Superior temporal gyrus (tissue), 1 donor: ENCODE results near the gene ENPP1.
"Not testable (repeated sequence)": the region's sequence is repeated elsewhere in the genome, so short reads cannot be mapped to it uniquely, and the experiment has no call there.

Experiments
- DNase-seq: peaks from one replicate; pipeline ENCODE4 v3.0.0-alpha.2; 2016; ENCODE audit errors: extremely low spot score

ENPP1 gene

GRCh38 chr6:131877999-131878789 is 70.4 kb downstream of the ENPP1 start:
- DNase-seq: no peak

GRCh38 chr6:131883016-131883415 is 75.2 kb downstream of the ENPP1 start:
- no peak for DNase-seq

GRCh38 chr6:131885237-131885636 is 77.4 kb downstream of the ENPP1 start:
- DNase-seq: no peak

- DNase-seq: no peak
Observed at GRCh38 chr6:131886517-131886916, 78.7 kb downstream of the ENPP1 start.

DNA sequence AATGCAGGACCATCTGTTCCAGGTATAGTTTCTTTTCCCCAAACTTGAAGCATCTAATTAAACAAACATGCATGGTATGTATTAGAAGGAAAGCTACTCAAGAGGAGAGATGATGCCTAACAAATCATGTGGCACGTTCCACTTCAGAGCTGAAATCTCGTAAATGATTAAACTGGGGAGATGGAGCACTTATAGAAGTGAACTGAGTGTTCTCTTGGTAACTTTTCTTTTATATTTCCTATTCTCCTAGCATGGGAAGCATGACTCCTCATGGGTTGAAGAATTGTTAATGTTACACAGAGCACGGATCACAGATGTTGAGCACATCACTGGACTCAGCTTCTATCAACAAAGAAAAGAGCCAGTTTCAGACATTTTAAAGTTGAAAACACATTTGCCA is 82.3 kb downstream of the ENPP1 start:
- no peak for DNase-seq

GRCh38 chr6:131893198-131893597 is 85.4 kb downstream of the ENPP1 start:
- no peak for DNase-seq

- no peak for DNase-seq
Observed at GRCh38 chr6:131894493-131895424, 86.9 kb downstream of the ENPP1 start.

GRCh38 chr6:131897050-131897435 is 89.2 kb downstream of the ENPP1 start:
- DNase-seq: no peak

DNA sequence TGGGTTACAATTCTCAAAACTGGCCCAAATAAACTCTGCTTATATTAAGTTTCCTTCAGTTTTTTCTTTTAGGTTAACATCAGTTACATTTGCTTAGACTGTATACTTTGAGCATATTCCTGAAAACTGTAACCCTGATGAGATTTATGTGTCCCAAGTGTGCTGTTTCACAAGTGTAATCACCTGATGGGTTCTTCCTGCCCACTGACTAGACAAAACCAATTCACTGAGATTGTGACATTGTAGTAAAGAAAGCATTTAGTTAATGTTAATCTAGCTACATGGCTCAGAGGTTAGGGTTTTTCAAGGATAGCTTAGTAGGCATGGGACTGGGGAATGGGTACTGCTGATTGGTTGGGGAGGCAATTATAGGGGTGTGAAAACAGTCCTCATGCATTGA is 89.8 kb downstream of the ENPP1 start:
- DNase-seq: no peak

DNA sequence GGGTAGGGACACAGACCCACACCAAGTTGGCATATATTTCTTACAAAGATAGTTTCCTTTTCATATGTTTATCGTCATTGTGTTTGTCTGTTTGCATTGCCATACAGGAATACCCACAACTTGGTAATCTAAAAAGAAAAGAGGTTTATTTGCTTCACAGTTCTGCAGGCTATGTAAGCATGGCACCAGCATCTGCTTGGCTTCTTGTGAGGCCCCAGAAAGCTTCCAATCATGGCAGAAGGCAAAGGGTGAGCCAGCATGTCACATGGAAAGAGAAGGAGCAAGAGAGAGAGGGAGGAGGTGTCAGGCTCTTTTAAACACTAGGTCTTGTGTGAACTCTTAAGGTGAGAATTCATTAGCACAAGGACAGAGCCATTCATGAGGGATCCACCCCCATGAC is 90.9 kb downstream of the ENPP1 start:
- DNase-seq: no peak

GRCh38 chr6:131900231-131900630 is 92.4 kb downstream of the ENPP1 start:
- DNase-seq: no peak

GRCh38 chr6:131901326-131901873 is 93.6 kb downstream of the ENPP1 start:
- DNase-seq: not testable (repeated sequence)

DNA sequence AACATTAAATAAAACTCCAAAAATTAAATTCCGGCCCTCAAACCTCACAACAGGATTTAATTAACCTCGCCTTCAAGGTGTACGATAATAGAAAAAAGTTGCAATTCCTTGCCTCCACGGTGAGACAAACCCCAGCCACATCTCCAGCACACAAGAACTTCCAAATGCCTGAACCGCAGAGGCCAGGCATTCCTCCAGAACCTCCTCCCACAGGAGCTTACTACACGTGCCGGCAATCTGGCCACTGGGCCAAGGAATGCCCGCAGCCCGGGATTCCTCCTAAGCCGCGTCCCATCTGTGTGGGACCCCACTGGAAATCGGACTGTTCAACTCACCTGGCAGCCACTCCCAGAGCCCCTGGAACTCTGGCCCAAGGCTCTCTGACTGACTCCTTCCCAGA is 95.9 kb downstream of the ENPP1 start:
- DNase-seq: not testable (repeated sequence)

DNA sequence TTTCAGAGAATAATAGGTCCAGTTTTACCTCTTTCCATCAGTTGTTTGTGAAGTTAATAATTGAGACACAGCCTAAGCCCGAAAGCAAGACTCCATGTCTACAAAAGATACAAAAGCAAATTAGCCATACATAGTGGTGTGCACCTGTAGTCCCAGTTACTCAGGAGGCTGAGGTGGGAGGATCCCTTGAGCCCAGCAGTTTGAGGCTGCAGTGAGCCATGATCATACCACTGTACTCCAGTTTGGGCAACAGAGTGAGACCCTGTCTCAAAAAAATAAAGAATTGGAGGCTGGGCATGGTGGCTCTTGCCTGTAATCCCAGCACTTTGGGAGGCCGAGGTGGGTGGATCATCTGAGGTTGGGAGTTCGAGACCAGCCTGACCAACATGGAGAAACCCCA is 101.0 kb downstream of the ENPP1 start:
- not testable (repeated sequence) for DNase-seq

DNA sequence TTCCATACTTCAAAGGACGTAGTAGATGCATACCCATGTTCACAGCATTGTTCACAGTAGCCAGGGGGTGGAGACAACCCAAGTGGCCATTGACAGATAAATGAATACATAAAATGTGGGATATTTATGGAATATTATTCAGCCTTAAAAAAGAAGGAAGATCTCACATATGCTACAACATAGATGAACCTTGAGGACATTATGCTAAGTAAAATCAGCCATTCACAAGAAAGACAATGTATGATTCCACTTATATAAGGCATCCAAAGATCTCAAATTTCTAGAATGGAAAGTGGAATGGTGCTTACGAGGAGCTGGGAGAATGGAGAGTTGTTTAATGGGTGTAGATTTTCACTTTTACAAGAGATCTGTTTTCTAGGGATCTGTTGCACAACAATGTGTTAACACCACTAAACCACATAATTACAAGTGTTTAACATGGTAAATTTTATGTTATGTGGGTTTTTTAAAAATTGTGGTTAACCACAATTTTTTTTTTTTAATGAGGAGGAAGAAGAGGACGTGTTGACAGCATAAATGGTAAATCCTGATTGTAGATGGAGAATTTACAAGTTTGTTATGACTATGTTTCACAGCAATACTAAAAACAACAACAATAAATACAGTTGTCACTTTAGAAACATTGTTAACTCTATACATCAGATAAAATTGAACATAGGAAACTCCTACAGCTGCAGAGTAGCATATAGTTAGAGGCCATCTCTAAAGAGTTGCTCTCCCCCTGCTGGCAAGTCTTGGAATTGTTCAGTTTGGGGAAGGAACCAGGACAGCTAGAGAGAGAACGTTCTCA is 101.8 kb downstream of the ENPP1 start:
- peak; percentile 95 for DNase-seq

GRCh38 chr6:131910219-131910589 is 102.4 kb downstream of the ENPP1 start:
- DNase-seq: no peak

- DNase-seq: no peak
Observed at GRCh38 chr6:131910956-131911355, 103.1 kb downstream of the ENPP1 start.

- no peak for DNase-seq
Observed at GRCh38 chr6:131911951-131912350, 104.1 kb downstream of the ENPP1 start.

- no peak for DNase-seq
Observed at GRCh38 chr6:131914234-131914633, 106.4 kb downstream of the ENPP1 start.

DNA sequence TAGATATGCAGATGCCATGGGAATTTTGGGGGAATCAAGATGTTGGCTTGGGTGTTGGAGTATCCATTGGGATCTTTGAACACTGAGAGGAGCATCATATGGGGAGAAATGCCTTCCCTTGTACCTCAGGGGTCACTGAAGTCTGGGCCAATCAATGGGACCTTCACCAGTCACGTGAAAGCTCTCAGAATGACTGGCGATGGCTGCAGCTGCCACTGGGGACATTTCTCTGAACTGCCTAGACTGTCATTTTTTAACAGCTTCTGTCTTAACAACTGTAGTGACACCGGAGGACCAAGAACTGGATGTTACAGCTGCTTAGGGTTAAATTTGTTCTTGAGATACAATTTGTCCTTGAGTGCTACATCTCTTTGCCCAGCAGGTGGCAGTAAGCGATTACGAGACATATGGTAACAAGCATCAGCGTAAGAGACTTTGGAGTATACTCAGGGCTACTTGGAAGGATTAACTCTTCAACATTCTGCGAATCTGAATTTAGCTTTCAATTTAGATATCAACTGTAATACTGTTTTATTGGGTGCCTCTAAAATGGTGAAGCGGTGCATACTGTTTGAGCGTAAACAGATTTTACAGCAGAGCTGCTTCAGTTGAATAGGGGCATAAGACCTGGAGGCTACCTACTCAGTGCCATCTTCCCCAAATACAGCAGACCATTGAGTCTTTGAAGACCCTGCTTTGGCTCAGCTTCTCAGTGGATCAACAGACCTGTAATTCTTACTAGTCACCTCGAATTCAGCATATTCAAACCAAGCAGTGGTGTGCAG is 107.3 kb downstream of the ENPP1 start:
- DNase-seq: peak; percentile 92
